ENCODE data around the gene TOMM22. TPM values are rescaled to one million over a fixed set of nuclear protein-coding genes. Genes with fewer than 3 reads are reported as not detected.

The TOMM22 gene
- polyA plus RNA-seq, 2 of the 4 experiments (the other 2 are of a cell fraction): 63.2 to 68.4 TPM

- TF ChIP-seq ELK1 (IDR thresholded peaks at IDR 0.05; ENCODE audit: low read depth, low read length) (no peak), ESRRA (IDR thresholded peaks at IDR 0.05; ENCODE audit: borderline replicate concordance, low read length) (no peak), CBX8 (IDR thresholded peaks at IDR 0.05) (no peak), RFX5 (IDR thresholded peaks at IDR 0.05) (no peak), PHF8 (IDR thresholded peaks at IDR 0.05; ENCODE audit: borderline replicate concordance, low read depth) (peak; percentile 87; the same call in 1 of the 2 replicates), JUNB (IDR thresholded peaks at IDR 0.05) (no peak), HES2 (IDR thresholded peaks at IDR 0.05) (no peak), HOXB13 (CRISPR knock-in tag; IDR thresholded peaks at IDR 0.05; ENCODE audit: low read depth) (no peak), PBX3 (IDR thresholded peaks at IDR 0.05) (0 out of 2 replicates have a peak, but pooled peaks have one; percentile 31), POLR2A (IDR thresholded peaks at IDR 0.05; ENCODE audit: low read length) (peak; percentile 60), FOSL2 (IDR thresholded peaks at IDR 0.05) (no peak), FOSL2 (CRISPR knock-in tag; IDR thresholded peaks at IDR 0.05) (peak; percentile 3; the same call in 1 of the 2 replicates), SMC3 (IDR thresholded peaks at IDR 0.05) (peak; percentile 51), NR3C1 (IDR thresholded peaks at IDR 0.05) (no peak), ZFP36 (IDR thresholded peaks at IDR 0.05; ENCODE audit: borderline replicate concordance, partially characterized antibody) (no peak), JUN (IDR thresholded peaks at IDR 0.05) (peak; percentile 75 to 94; a peak in 4 of 5 replicates), HOXB5 (CRISPR knock-in tag; IDR thresholded peaks at IDR 0.05) (no peak), MAX (IDR thresholded peaks at IDR 0.05) (peak; percentile 82), MAFK (IDR thresholded peaks at IDR 0.05; ENCODE audit: partially characterized antibody) (no peak), HDAC2 (IDR thresholded peaks at IDR 0.05) (peak; percentile 97), HOXA7 (CRISPR knock-in tag; IDR thresholded peaks at IDR 0.05) (no peak), POLR2AphosphoS2 (conservative IDR thresholded peaks at IDR 0.05; ENCODE audit: low read length) (no peak), BHLHE40 (IDR thresholded peaks at IDR 0.05; ENCODE audit: low read depth, low read length) (no peak), SREBF2 (IDR thresholded peaks at IDR 0.05) (no peak), ZNF302 (CRISPR knock-in tag; IDR thresholded peaks at IDR 0.05) (no peak), ZSCAN20 (CRISPR knock-in tag; IDR thresholded peaks at IDR 0.05) (no peak)
Observed at GRCh38 chr22:38681582-38682335, at the start of gene TOMM22 (continued).

- DNase-seq (ENCODE audit: low read depth in 1 of 2, low spot score in 1 of 2): no peak
- Histone ChIP-seq H3K9me3 (no peaks in the 10 kb centered on the region), H3K4me1 (no peaks in the 10 kb centered on the region), H3K4me2 (no peak overlapping the region), H3K4me3 (no peak overlapping the region), H3K27ac (no peak overlapping the region)
- 72% methylated on average over 3 of the region's 3 CpGs for WGBS (ENCODE audit: missing lambda C conversion rate)
- ChIA-PET CTCF (no interaction called here), POLR2A (no interaction called here)
- no peak for FAIRE-seq
- ATAC-seq: no peak
- TF ChIP-seq USF2 (IDR thresholded peaks at IDR 0.05) (no peak), EHF (CRISPR knock-in tag; IDR thresholded peaks at IDR 0.05) (no peak), HOXB5 (CRISPR knock-in tag; IDR thresholded peaks at IDR 0.05) (no peak), POLR2A (IDR thresholded peaks at IDR 0.05; ENCODE audit: low read length) (no peak), NPAS2 (CRISPR knock-in tag; IDR thresholded peaks at IDR 0.05; ENCODE audit: borderline replicate concordance) (no peak), HDAC2 (IDR thresholded peaks at IDR 0.05) (no peak), EP300 (IDR thresholded peaks at IDR 0.05) (no peak), RARB (CRISPR knock-in tag; IDR thresholded peaks at IDR 0.05) (no peak), POLR2AphosphoS2 (conservative IDR thresholded peaks at IDR 0.05; ENCODE audit: low read length) (no peak), TP53 (CRISPR knock-in tag; IDR thresholded peaks at IDR 0.05) (no peak), BCL3 (IDR thresholded peaks at IDR 0.05) (no peak), ESRRA (IDR thresholded peaks at IDR 0.05; ENCODE audit: borderline replicate concordance, low read length) (no peak), MAX (IDR thresholded peaks at IDR 0.05) (no peak), BHLHE40 (IDR thresholded peaks at IDR 0.05; ENCODE audit: low read depth, low read length) (no peak)
Observed at GRCh38 chr22:38632528-38632927, 49.2 kb upstream of the TOMM22 start.

Measured in A549 (cell line).